ENCODE data around the gene FRRS1L.
"Not testable (repeated sequence)": the region's sequence is repeated elsewhere in the genome, so short reads cannot be mapped to it uniquely, and the experiment has no call there.

Gene FRRS1L

GRCh38 chr9:109133533-109133932 is 33.5 kb downstream of the FRRS1L start:
- ChIA-PET POLR2A (ENCODE audit: low non-redundant PET) (no interaction called here), CTCF (no interaction called here)
- H3K27ac ChIP-seq, result no peak overlapping the region
- TF ChIP-seq CTCF (conservative IDR thresholded peaks at IDR 0.05; ENCODE audit: low read depth), result no peak
- DNase-seq (ENCODE audit: low spot score), result no peak

GRCh38 chr9:109132567-109133021 is 34.5 kb downstream of the FRRS1L start:
- H3K27ac ChIP-seq, result no peak overlapping the region
- no peak for TF ChIP-seq CTCF (conservative IDR thresholded peaks at IDR 0.05; ENCODE audit: low read depth)
- DNase-seq (ENCODE audit: low spot score), result no peak
- CTCF ChIA-PET, result no interaction called here
- POLR2A ChIA-PET (ENCODE audit: low non-redundant PET), result no interaction called here

- H3K27ac ChIP-seq, result no peak overlapping the region
- ChIA-PET CTCF (interaction anchor here (0.6 to 0.8 kb wide), 4 partner anchors 14 to 1638 kb away, joined by 3 to 7 read pairs (median 4); no protein-coding TSS in a partner anchor), POLR2A (ENCODE audit: low non-redundant PET) (no interaction called here)
- no peak for DNase-seq (ENCODE audit: low spot score)
- no peak for TF ChIP-seq CTCF (conservative IDR thresholded peaks at IDR 0.05; ENCODE audit: low read depth)
These were observed 37.4 kb downstream of the FRRS1L start for GRCh38 chr9:109129470-109130197.

- CTCF ChIA-PET; POLR2A ChIA-PET (ENCODE audit: low non-redundant PET): not testable (repeated sequence)
These were observed 40.4 kb downstream of the FRRS1L start for GRCh38 chr9:109126671-109127070.

GRCh38 chr9:109124121-109124520 is 42.9 kb downstream of the FRRS1L start:
- H3K27ac ChIP-seq, result no peak overlapping the region
- no peak for DNase-seq (ENCODE audit: low spot score)
- no peak for TF ChIP-seq CTCF (conservative IDR thresholded peaks at IDR 0.05; ENCODE audit: low read depth)
- ChIA-PET POLR2A (ENCODE audit: low non-redundant PET) (no interaction called here), CTCF (interaction anchor here (0.6 kb wide), 1 partner anchor 59 kb away, joined by 3 read pairs; no protein-coding TSS in a partner anchor)

More at GRCh38 chr9:109126671-109127070, 40.4 kb downstream of the FRRS1L start:
- not testable (repeated sequence) for H3K27ac ChIP-seq; DNase-seq (ENCODE audit: low spot score)

- ChIA-PET CTCF (interaction anchor here (0.6 kb wide), 1 partner anchor 133 kb away, joined by 3 read pairs; no protein-coding TSS in a partner anchor), POLR2A (ENCODE audit: low non-redundant PET) (no interaction called here)
- DNase-seq (ENCODE audit: low spot score), result no peak
These were observed 44.1 kb downstream of the FRRS1L start for GRCh38 chr9:109122726-109123621.

More at GRCh38 chr9:109122726-109123621, 44.1 kb downstream of the FRRS1L start:
- TF ChIP-seq CTCF (conservative IDR thresholded peaks at IDR 0.05; ENCODE audit: low read depth), result no peak
- no peak overlapping the region for H3K27ac ChIP-seq
